PC-9 (cell line): ENCODE results near the gene CRTC1. TPM values are rescaled to one million over a fixed set of nuclear protein-coding genes. Genes with fewer than 3 reads are reported as not detected.

Experiments used
- BruUV-seq: library from RNA; stranded (reverse); fragments of 400-500 nt; replicated peaks from 2 replicates; lab custom pipeline; 2021; lab: Mats Ljungman, UMichigan
- CTCF ChIA-PET: fragments of 300-600 bp; sonication (Branson Sonifier 250); formaldehyde crosslinking; loops from one replicate; lab custom pipeline; 2022; ENCODE audit warnings: antibody characterized with exemption; lab: Charles Lee
- POLR2A ChIA-PET: fragments of 300-600 bp; sonication (Branson Sonifier 250); formaldehyde crosslinking; loops from one replicate; lab custom pipeline; 2022; ENCODE audit warnings: antibody characterized with exemption; ENCODE audit not compliant: unreplicated experiment; lab: Charles Lee
- DNase-seq, 2 experiments: peaks; one replicate each; pipeline versions ENCODE4 v3.0.0 to v3.0.0-alpha.2; 2015 to 2022; ENCODE audit warnings: mixed read lengths in 1 of 2
- H2AFZ ChIP-seq: fragments of 200-600 bp; sonication (generic); 2 replicates; pipeline ENCODE4 v1.8.1; 2017; ENCODE audit warnings: antibody characterized with exemption
- H3F3A ChIP-seq: fragments of 200-600 bp; sonication (generic); 2 replicates; pipeline ENCODE4 v1.8.1; 2017; ENCODE audit warnings: antibody characterized with exemption, mild to moderate bottlenecking, low read depth; ENCODE audit not compliant: insufficient read depth
- H3K27ac ChIP-seq: fragments of 200-600 bp; sonication (generic); 2 replicates; pipeline ENCODE4 v1.6.1; 2016; ENCODE audit warnings: mixed run types
- H3K27me3 ChIP-seq: fragments of 200-600 bp; sonication (generic); 2 replicates; pipeline ENCODE4 v1.6.1; 2016; ENCODE audit warnings: low read depth, mixed run types; ENCODE audit not compliant: insufficient read depth
- H3K36me3 ChIP-seq: fragments of 200-600 bp; sonication (generic); 2 replicates; pipeline ENCODE4 v1.6.1; 2016; ENCODE audit warnings: low read depth, mixed run types
- H3K4me1 ChIP-seq: fragments of 200-600 bp; sonication (generic); replicated peaks from 2 replicates; pipeline ENCODE4 v1.6.1; 2016; ENCODE audit warnings: mixed run types; ENCODE audit not compliant: insufficient read depth
- H3K4me2 ChIP-seq: fragments of 200-600 bp; sonication (generic); 2 replicates; pipeline ENCODE4 v1.6.1; 2017; ENCODE audit warnings: mixed run types
- H3K4me3 ChIP-seq: fragments of 200-600 bp; sonication (generic); 2 replicates; pipeline ENCODE4 v1.6.1; 2016; ENCODE audit warnings: mixed run types
- H3K79me2 ChIP-seq: fragments of 200-600 bp; sonication (generic); 2 replicates; pipeline ENCODE4 v1.6.1; 2017; ENCODE audit warnings: low read depth, mixed run types
- H3K9me2 ChIP-seq: fragments of 200-600 bp; sonication (generic); 2 replicates; pipeline ENCODE4 v1.8.1; 2017; ENCODE audit warnings: mild to moderate bottlenecking; ENCODE audit not compliant: insufficient read depth
- H3K9me3 ChIP-seq: fragments of 200-600 bp; sonication (generic); 2 replicates; pipeline ENCODE4 v1.8.1; 2016; ENCODE audit warnings: low read depth; ENCODE audit not compliant: insufficient read depth
- H4K20me1 ChIP-seq: fragments of 200-600 bp; sonication (generic); 2 replicates; pipeline ENCODE4 v1.8.1; 2017; ENCODE audit not compliant: insufficient read depth
- CTCF ChIP-seq: fragments of 200-600 bp; sonication (generic); conservative IDR thresholded peaks from 2 replicates; pipeline ENCODE4 v1.6.1; 2017; ENCODE audit warnings: mixed run types, antibody characterized with exemption, mild to moderate bottlenecking, moderate library complexity
- EZH2 ChIP-seq: fragments of 200-600 bp; sonication (generic); IDR thresholded peaks from 2 replicates; pipeline ENCODE4 v1.8.0; 2017; ENCODE audit warnings: antibody characterized with exemption, low read depth
- intact Hi-C: fragments of 100-400 bp; cut with micrococcal nuclease; formaldehyde crosslinking; loops from one replicate; pipeline ENCODE4 v1.10.0; 2022; ENCODE audit not compliant: unreplicated experiment
- total RNA-seq: library from RNA; stranded (reverse); gene quantifications from 2 replicates; pipeline ENCODE4 v1.2.3, GENCODE V29; 2021

Gene CRTC1
- total RNA-seq, 1 experiment from 2014 or later, result 16.6 TPM

- H4K20me1 ChIP-seq, result no peaks in the 10 kb centered on the region; the same call in 1 of the 2 replicates
- no peaks in the 10 kb centered on the region for H3K9me3 ChIP-seq
- DNase-seq, result no peak
- no peaks in the 10 kb centered on the region for H3K27me3 ChIP-seq
- POLR2A ChIA-PET, result no interaction called here
- CTCF ChIA-PET, result interaction anchor here (0.6 kb wide), 1 partner anchor 21 kb away, joined by 14 read pairs; no protein-coding TSS in a partner anchor
- H3K4me3 ChIP-seq, result no peak overlapping the region
- no peaks in the 10 kb centered on the region for H3K36me3 ChIP-seq
- no peaks in the 10 kb centered on the region for H3K9me2 ChIP-seq
- H2AFZ ChIP-seq, result no peak overlapping the region
- H3K4me2 ChIP-seq, result no peak overlapping the region
- peaks cover 18% of the 10 kb centered on the region for H3F3A ChIP-seq
- H3K27ac ChIP-seq, result no peak overlapping the region
- H3K79me2 ChIP-seq, result no peaks in the 10 kb centered on the region
- intact Hi-C loops, result no loop called here
- no peaks in the 10 kb centered on the region for H3K4me1 ChIP-seq
- TF ChIP-seq EZH2 (no peak), CTCF (no peak)
- no TSS peak for BruUV-seq
Measured at GRCh38 chr19:18781885-18782527, 98.5 kb downstream of the CRTC1 start.

- no peaks in the 10 kb centered on the region; the same call in 1 of the 2 replicates for H4K20me1 ChIP-seq
- no peaks in the 10 kb centered on the region for H3K4me1 ChIP-seq
- H3K27ac ChIP-seq, result no peak overlapping the region
- CTCF ChIA-PET, result no interaction called here
- H3K36me3 ChIP-seq, result no peaks in the 10 kb centered on the region
- no peak for TF ChIP-seq EZH2
- TF ChIP-seq CTCF, result no peak
- H3K4me2 ChIP-seq, result no peak overlapping the region
- POLR2A ChIA-PET, result no interaction called here
- no TSS peak for BruUV-seq
- no peaks in the 10 kb centered on the region for H3K79me2 ChIP-seq
- H3K27me3 ChIP-seq, result no peaks in the 10 kb centered on the region
- H3K9me3 ChIP-seq, result no peaks in the 10 kb centered on the region
- no peak overlapping the region for H3K4me3 ChIP-seq
- no peaks in the 10 kb centered on the region for H3K9me2 ChIP-seq
- peaks cover 19% of the 10 kb centered on the region for H3F3A ChIP-seq
- intact Hi-C loops, result no loop called here
- H2AFZ ChIP-seq, result no peak overlapping the region
- DNase-seq, result no peak
Measured at GRCh38 chr19:18782559-18783225, 99.2 kb downstream of the CRTC1 start.

GRCh38 chr19:18783958-18784785 lies 100.7 kb downstream of the CRTC1 start:
- H3K4me1 ChIP-seq, result no peaks in the 10 kb centered on the region
- H3K27ac ChIP-seq, result no peak overlapping the region
- no peaks in the 10 kb centered on the region for H3K79me2 ChIP-seq
- H3K9me2 ChIP-seq, result no peaks in the 10 kb centered on the region
- H3K4me2 ChIP-seq, result no peak overlapping the region
- intact Hi-C loops, result no loop called here
- H3K36me3 ChIP-seq, result no peaks in the 10 kb centered on the region
- POLR2A ChIA-PET, result interaction anchor here (0.5 kb wide), 1 partner anchor 1208 kb away, joined by 3 read pairs; no protein-coding TSS in a partner anchor
- H3K4me3 ChIP-seq, result no peak overlapping the region
- H3K27me3 ChIP-seq, result no peaks in the 10 kb centered on the region
- no peak overlapping the region for H2AFZ ChIP-seq
- peaks cover 19% of the 10 kb centered on the region for H3F3A ChIP-seq
- no peaks in the 10 kb centered on the region; the same call in 1 of the 2 replicates for H4K20me1 ChIP-seq
- no peak for DNase-seq
- CTCF ChIA-PET, result no interaction called here
- no peak for TF ChIP-seq CTCF
- no peak for TF ChIP-seq EZH2
- no peaks in the 10 kb centered on the region for H3K9me3 ChIP-seq
- no TSS peak for BruUV-seq
